Fibroblast of skin of back (primary cell): ENCODE results near the gene MAN1A1.
"Not testable (repeated sequence)": the region's sequence is repeated elsewhere in the genome, so short reads cannot be mapped to it uniquely, and the experiment has no call there.

Experiments used
- DNase-seq: peaks from one replicate; pipeline ENCODE4 v3.0.0-alpha.2; 2013

The MAN1A1 gene

GRCh38 chr6:119190176-119190575 is 159.4 kb downstream of the MAN1A1 start:
- DNase-seq = no peak

- DNase-seq = no peak
Measured at GRCh38 chr6:119189498-119189897, 160.1 kb downstream of the MAN1A1 start.

GRCh38 chr6:119187596-119187995 is 162.0 kb downstream of the MAN1A1 start:
- no peak for DNase-seq

- no peak for DNase-seq
Measured at GRCh38 chr6:119186490-119186889, 163.1 kb downstream of the MAN1A1 start.

GRCh38 chr6:119184008-119184648 is 165.4 kb downstream of the MAN1A1 start:
- DNase-seq = no peak

GRCh38 chr6:119183457-119183856 is 166.1 kb downstream of the MAN1A1 start:
- DNase-seq = no peak

- DNase-seq = no peak
Measured at GRCh38 chr6:119182875-119183274, 166.7 kb downstream of the MAN1A1 start.

GRCh38 chr6:119182216-119182803 is 167.3 kb downstream of the MAN1A1 start:
- no peak for DNase-seq

- no peak for DNase-seq
Measured at GRCh38 chr6:119181046-119181445, 168.5 kb downstream of the MAN1A1 start.

GRCh38 chr6:119179842-119180241 is 169.7 kb downstream of the MAN1A1 start:
- no peak for DNase-seq

GRCh38 chr6:119179062-119179461 is 170.5 kb downstream of the MAN1A1 start:
- DNase-seq = no peak

GRCh38 chr6:119176445-119176844 is 173.1 kb downstream of the MAN1A1 start:
- DNase-seq = no peak

GRCh38 chr6:119174879-119175817 is 174.4 kb downstream of the MAN1A1 start:
- DNase-seq = peak; percentile 73

- no peak for DNase-seq
Measured at GRCh38 chr6:119174085-119174445, 175.5 kb downstream of the MAN1A1 start.

GRCh38 chr6:119173249-119174084 is 176.1 kb downstream of the MAN1A1 start:
- DNase-seq = no peak

- DNase-seq = no peak
Measured at GRCh38 chr6:119172824-119173223, 176.7 kb downstream of the MAN1A1 start.

- peak; percentile 30 for DNase-seq
Measured at GRCh38 chr6:119171864-119172588, 177.5 kb downstream of the MAN1A1 start.

GRCh38 chr6:119171088-119171841 is 178.3 kb downstream of the MAN1A1 start:
- no peak for DNase-seq

GRCh38 chr6:119170447-119171087 is 179.0 kb downstream of the MAN1A1 start:
- no peak for DNase-seq

GRCh38 chr6:119170103-119170446 is 179.5 kb downstream of the MAN1A1 start:
- DNase-seq = no peak

- DNase-seq = not testable (repeated sequence)
Measured at GRCh38 chr6:119169355-119169754, 180.2 kb downstream of the MAN1A1 start.
